Retina (tissue), 1 donor: ENCODE results near the gene RHOBTB3.
A peak's percentile ranks its signal among the peaks of the same experiment; 100 is the strongest.

ENCODE experiments used
- DNase-seq: peaks from one replicate; pipeline ENCODE4 v3.0.0-alpha.2; 2016

RHOBTB3 gene

DNA sequence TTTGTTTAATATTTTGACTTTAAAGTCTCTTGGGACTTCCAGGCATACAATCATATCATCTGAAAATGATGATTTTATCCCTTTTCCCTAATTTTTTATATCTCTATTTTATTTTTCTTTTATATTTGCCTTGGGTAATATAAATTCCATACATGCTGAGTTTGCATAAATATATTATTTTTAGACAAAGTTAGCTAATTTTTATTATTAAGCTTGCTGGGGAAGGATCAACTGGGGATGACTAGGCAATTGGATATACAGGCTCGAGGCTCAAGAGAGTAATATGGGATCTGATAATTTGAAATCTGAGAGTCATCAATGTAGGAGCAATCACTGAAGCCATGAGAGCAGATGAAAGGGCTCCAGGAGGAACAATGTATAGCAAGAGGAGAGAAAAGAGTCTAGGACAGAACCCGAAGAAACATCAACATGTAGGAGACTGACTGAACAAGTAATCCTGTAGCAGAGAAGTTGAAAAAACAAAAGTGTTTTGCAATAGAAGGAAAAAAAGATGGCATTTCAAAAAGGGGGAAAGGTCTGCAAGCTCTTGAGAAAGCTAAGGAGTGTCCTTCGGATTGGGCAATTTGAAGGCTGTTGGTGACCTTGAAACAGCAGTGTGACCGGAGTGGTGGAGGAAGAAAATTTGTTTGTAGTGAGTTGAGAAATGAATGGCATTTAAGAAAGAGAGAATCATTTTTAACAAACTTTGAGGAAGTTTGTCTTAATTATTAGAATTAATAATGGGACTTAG, 17.0 kb upstream of the RHOBTB3 start:
- DNase-seq: no peak

DNA sequence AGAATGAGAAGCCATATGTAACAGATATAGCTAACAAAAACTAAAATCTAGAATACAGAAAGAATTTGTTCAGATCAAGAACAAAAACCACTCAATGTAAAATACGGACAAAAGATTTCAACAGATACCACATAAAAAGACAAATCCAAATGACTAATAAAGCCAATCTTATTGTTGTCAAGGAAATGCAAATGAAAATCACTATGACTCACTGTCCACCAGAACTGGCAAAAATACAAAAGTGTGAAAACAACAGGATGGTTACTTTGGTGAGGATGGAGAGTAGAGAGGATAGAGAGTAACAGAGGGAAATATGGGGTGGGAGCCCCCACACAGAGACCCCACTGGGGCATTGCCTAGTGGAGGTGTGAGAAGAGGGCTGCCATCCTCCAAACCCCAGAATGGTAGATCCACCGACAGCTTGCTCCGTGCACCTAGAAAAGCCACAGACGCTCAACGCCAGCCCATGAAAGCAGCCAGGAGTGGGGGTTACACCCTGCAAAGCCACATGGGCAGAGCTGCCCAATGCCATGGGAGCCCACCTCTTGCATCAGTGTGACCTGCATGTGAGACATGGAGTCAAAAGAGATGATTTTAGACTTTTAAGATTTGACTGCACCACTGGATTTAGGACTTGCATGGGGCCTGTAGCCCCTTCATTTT, 15.2 kb upstream of the RHOBTB3 start:
- DNase-seq: no peak

DNA sequence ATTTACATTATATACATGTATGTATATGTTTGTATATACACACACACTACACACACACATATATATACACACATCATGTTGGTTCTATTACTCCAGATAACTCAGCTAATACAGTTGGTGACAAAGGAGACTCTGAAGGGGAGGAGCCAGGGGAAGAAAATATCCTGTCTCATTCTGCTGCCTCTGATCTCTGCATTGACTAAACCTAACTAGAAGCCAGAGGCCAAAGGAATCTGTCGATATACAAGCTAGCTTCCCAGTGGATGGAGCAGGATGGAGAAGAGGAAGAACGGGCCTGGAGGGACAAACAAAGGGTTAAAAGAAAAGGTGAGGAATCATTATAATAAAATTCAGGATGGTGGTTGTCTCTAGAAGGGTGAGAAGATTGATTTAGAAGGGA, 13.7 kb upstream of the RHOBTB3 start:
- no peak for DNase-seq

- no peak for DNase-seq
Observed at GRCh38 chr5:95718203-95718602, 12.9 kb upstream of the RHOBTB3 start.

GRCh38 chr5:95718738-95719137, 12.4 kb upstream of the RHOBTB3 start:
- DNase-seq: no peak

DNA sequence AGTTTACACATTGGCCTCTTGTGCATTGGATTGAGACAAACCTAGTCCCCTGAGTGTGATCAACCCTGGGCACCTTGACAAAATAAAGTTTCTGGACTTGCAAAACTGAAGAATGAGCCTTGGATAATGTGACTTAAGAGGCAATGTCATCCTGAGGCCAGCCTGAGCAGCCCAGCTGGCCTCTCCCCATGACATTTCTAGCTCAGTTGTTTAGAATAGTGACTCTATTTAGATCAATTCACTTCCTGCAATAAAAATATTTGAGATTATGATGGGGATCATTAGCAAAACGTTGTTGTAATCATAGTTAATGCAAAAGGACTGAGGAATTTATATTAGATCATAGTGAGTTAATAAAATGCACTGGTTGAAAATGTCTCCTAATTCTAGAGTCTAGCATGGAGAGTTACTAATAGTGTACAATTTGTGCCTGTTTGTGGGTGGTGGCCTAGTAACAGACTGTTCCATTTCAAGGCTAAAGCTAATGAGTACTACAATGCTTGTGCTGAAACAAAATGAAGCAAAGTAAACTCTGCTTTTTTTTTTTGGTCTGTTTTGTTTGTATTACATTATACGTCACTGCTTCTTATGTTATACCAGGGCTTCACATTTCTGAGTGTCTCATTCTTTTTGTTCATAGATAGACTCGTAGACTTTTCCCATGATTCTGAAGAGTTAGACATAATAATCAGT, 10.9 kb upstream of the RHOBTB3 start:
- DNase-seq: peak; percentile 38

DNA sequence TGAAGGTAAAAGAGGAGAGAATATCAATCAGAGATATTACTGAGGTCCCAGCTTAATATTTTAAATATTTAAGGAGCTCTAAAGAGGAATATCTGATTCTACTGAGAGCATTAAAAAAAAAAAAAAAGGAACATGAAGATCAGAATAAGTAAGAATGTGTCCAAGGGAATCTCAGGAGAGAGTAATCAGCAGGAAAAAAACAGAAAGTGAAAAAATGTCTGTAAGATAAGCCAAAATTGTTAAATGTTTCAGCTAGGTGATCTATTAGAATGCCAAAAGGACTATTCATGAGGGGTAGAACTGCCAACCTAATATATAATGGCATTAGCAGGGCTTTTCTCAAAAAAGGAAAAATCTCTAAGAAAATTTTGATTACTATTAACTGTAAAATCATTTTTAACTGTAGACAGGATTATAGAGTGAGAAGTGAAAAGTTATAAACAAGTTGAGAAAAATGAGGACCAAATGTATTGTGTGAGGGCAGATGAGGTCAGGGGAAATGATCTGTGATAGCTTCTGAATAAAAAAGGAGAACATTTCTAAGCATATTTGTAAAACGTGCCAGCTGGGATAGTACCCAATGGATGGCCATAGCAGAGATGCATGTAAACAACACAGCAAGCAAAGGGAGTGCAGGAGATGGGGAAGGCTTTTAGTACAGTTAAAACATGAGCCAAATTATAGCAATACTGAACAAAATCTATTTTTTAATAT, 9.4 kb upstream of the RHOBTB3 start:
- no peak for DNase-seq

- no peak for DNase-seq
Observed at GRCh38 chr5:95723632-95724369, 7.3 kb upstream of the RHOBTB3 start.

- no peak for DNase-seq
Observed at GRCh38 chr5:95725071-95725820, 5.9 kb upstream of the RHOBTB3 start.

- DNase-seq: no peak
Observed at GRCh38 chr5:95725937-95726810, 5.0 kb upstream of the RHOBTB3 start.

- no peak for DNase-seq
Observed at GRCh38 chr5:95726811-95727763, 4.0 kb upstream of the RHOBTB3 start.

- no peak for DNase-seq
Observed at GRCh38 chr5:95727764-95728191, 3.4 kb upstream of the RHOBTB3 start.

GRCh38 chr5:95728494-95729114, 2.5 kb upstream of the RHOBTB3 start:
- DNase-seq: no peak

- no peak for DNase-seq
Observed at GRCh38 chr5:95729115-95730010, 1.8 kb upstream of the RHOBTB3 start.

GRCh38 chr5:95730011-95730700, 980 bp upstream of the RHOBTB3 start:
- DNase-seq: no peak

- DNase-seq: peak; percentile 89
Observed at GRCh38 chr5:95731571-95732554, 727 bp downstream of the RHOBTB3 start.
